ENCODE measurements around the gene SMOC1.

DNA sequence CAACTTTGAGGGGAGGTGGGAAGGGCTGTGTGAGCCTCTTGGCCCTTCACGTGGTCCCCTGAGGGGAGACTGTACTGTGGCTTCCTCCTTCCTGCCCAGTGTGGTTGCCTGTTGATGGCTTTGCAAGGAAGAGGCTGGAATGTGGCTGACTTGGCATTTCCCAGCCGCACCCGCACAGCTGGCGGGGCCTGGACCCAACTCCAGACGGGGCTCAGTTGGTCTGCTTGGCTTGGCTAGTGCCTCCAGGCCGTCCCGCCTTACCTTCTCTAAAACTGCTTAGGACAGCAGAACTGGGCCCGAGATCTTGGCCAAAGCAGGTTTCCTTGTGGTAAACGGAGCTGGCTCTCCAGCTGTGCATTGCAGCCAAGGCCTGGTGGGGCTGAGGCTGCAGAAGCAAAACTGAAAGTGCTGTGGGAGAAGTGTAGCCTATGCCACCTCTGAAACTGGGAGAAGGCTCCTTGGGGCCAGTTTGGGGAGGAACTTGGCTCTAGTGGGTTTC is 139.5 kb downstream of the SMOC1 start:
- TF ChIP-seq POLR2AphosphoS5 (IDR thresholded peaks at IDR 0.05; ENCODE audit: low read depth, low read length): no peak
- TF ChIP-seq, protein P1, sequence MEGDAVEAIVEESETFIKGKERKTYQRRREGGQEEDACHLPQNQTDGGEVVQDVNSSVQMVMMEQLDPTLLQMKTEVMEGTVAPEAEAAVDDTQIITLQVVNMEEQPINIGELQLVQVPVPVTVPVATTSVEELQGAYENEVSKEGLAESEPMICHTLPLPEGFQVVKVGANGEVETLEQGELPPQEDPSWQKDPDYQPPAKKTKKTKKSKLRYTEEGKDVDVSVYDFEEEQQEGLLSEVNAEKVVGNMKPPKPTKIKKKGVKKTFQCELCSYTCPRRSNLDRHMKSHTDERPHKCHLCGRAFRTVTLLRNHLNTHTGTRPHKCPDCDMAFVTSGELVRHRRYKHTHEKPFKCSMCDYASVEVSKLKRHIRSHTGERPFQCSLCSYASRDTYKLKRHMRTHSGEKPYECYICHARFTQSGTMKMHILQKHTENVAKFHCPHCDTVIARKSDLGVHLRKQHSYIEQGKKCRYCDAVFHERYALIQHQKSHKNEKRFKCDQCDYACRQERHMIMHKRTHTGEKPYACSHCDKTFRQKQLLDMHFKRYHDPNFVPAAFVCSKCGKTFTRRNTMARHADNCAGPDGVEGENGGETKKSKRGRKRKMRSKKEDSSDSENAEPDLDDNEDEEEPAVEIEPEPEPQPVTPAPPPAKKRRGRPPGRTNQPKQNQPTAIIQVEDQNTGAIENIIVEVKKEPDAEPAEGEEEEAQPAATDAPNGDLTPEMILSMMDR (IDR thresholded peaks at IDR 0.05; ENCODE audit: control extremely low read depth in 1 of 3, insufficient read depth in 1 of 3, low read depth in 1 of 3, low read length in 3 of 3): no peak
- no peak for TF ChIP-seq POLR2A (IDR thresholded peaks at IDR 0.05; ENCODE audit: control extremely low read depth in 1 of 2, low read depth in 2 of 2, low read length in 2 of 2)
- TF ChIP-seq BACH1 (IDR thresholded peaks at IDR 0.05; ENCODE audit: low read length): no peak
- TF ChIP-seq SUZ12 (IDR thresholded peaks at IDR 0.05; ENCODE audit: low read length): no peak
- no peak for TF ChIP-seq GTF2F1 (IDR thresholded peaks at IDR 0.05; ENCODE audit: borderline replicate concordance, low read depth, low read length)
- TF ChIP-seq EZH2 (IDR thresholded peaks at IDR 0.05; ENCODE audit: low read depth, low read length, severe bottlenecking): no peak

Measured in H1 (cell line).